Activated naive CD8-positive, alpha-beta T cell treated with anti-CD3 and anti-CD28 coated beads, Interleukin-2, amount 10 ng/mL, durations not matched to agents 7 days and 5 days (primary cell): ENCODE results near the gene RAB3GAP2. TPM values are rescaled to one million over a fixed set of nuclear protein-coding genes. Genes with fewer than 3 reads are reported as not detected.
"Not testable (repeated sequence)": the region's sequence is repeated elsewhere in the genome, so short reads cannot be mapped to it uniquely, and the experiment has no call there.

ENCODE experiments used
- ATAC-seq: fragments of 150-1000 bp; cut with Tn5 transposase; one replicate; pipeline ENCODE4 v1.10.0; 2021; ENCODE audit warnings: low read depth, moderate library complexity
- POLR2A ChIA-PET: fragments of 350-600 bp; sonication (Branson Sonifier 250); formaldehyde crosslinking; loops from one replicate; lab custom pipeline; 2021; ENCODE audit warnings: antibody characterized with exemption; lab: Charles Lee
- DNase-seq: peaks from one replicate; pipeline ENCODE4 v3.0.0; 2021
- H3K27ac Mint-ChIP-seq: one replicate; pipeline ENCODE4 v1.8.0; 2022; ENCODE audit warnings: mild to moderate bottlenecking, mixed read lengths
- H3K27me3 Mint-ChIP-seq: one replicate; pipeline ENCODE4 v1.8.0; 2022; ENCODE audit warnings: mild to moderate bottlenecking, moderate library complexity, mixed read lengths
- H3K36me3 Mint-ChIP-seq: one replicate; pipeline ENCODE4 v1.8.0; 2021; ENCODE audit warnings: mild to moderate bottlenecking, mixed read lengths
- H3K4me1 Mint-ChIP-seq: one replicate; pipeline ENCODE4 v1.8.0; 2021; ENCODE audit warnings: mixed read lengths
- H3K4me3 Mint-ChIP-seq: one replicate; pipeline ENCODE4 v1.8.0; 2022; ENCODE audit warnings: mild to moderate bottlenecking, moderate library complexity, mixed read lengths
- H3K9me3 Mint-ChIP-seq: one replicate; pipeline ENCODE4 v1.8.0; 2021; ENCODE audit warnings: mixed read lengths
- total RNA-seq, 2 experiments: library from RNA; stranded (reverse); gene quantifications; one replicate each; pipeline ENCODE4 v1.2.3, GENCODE V29; 2021

RAB3GAP2 gene
- total RNA-seq, 2 experiments from 2014 or later, result 48.9 to 49.6 TPM

DNA sequence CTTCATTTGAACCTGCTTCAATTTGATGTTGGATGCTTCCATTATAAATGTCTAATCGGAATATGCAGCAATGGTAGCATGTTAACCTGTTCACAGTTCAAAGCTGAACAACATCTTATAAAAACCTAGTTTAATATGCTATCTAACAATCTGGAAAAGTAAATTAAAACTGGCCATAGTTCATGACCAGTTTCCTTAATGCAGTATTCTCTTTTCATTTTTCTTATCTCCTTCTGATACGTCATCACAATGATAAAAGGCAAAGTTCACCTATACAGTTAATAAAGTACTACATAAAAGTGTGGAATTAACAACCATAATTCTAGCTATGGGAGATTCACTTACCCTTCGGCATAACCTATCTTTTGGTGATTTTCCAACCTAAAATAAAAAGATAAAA, 113.2 kb downstream of the RAB3GAP2 start:
- POLR2A ChIA-PET, result no interaction called here
- Mint-ChIP-seq H3K4me3 (no peak overlapping the region), H3K27me3 (no peaks in the 10 kb centered on the region), H3K36me3 (peaks cover 41% of the 10 kb centered on the region), H3K9me3 (no peaks in the 10 kb centered on the region), H3K4me1 (peaks cover 24% of the 10 kb centered on the region), H3K27ac (no peak overlapping the region)
- no peak for DNase-seq
- ATAC-seq, result no peak

DNA sequence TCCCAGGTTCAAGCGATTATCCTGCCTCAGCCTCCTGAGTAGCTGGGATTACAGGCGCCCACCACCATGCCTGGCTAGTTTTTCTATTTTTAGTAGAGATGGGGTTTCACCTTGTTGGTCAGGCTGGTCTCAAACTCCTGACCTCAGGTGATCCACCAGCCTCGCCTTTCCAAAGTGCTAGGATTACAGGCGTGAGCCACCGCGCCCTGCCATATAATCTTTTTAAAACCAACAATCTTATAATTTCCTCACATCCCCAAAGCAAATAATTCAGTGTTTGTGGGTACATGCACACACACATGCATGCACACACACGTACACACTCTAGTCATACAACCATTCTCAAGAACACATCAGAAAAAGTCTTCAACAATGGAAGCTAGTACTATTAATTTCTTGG, 113.7 kb downstream of the RAB3GAP2 start:
- peaks cover 41% of the 10 kb centered on the region for H3K36me3 Mint-ChIP-seq
- H3K27me3 Mint-ChIP-seq, DNase-seq, POLR2A ChIA-PET, ATAC-seq, H3K9me3 Mint-ChIP-seq, H3K4me3 Mint-ChIP-seq, H3K27ac Mint-ChIP-seq: not testable (repeated sequence)
- H3K4me1 Mint-ChIP-seq, result peaks cover 24% of the 10 kb centered on the region

DNA sequence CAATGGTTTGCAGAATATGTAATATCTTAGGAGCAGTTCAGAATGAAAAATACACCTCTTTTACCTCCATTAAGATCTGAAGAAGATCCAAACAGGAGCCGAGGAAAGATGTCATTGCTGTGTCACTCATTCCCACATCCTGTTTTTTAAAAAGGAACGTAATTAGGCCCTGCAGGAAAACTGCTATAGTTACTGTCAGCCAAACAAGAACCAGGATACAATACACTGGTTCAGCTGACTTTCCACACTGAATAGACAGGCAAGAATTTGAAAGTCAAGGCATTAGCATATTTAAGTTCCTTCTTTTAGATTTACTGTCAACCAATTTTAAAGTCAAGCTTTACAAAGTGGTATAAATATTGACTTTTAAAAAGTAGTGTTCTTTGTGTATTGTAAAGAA, 114.5 kb downstream of the RAB3GAP2 start:
- POLR2A ChIA-PET, result no interaction called here
- H3K4me1 Mint-ChIP-seq, result peaks cover 24% of the 10 kb centered on the region
- peaks cover 43% of the 10 kb centered on the region for H3K36me3 Mint-ChIP-seq
- no peak overlapping the region for H3K4me3 Mint-ChIP-seq
- no peaks in the 10 kb centered on the region for H3K27me3 Mint-ChIP-seq
- no peaks in the 10 kb centered on the region for H3K9me3 Mint-ChIP-seq
- no peak for ATAC-seq
- no peak for DNase-seq
- peak overlapping the region; percentile 45 for H3K27ac Mint-ChIP-seq

DNA sequence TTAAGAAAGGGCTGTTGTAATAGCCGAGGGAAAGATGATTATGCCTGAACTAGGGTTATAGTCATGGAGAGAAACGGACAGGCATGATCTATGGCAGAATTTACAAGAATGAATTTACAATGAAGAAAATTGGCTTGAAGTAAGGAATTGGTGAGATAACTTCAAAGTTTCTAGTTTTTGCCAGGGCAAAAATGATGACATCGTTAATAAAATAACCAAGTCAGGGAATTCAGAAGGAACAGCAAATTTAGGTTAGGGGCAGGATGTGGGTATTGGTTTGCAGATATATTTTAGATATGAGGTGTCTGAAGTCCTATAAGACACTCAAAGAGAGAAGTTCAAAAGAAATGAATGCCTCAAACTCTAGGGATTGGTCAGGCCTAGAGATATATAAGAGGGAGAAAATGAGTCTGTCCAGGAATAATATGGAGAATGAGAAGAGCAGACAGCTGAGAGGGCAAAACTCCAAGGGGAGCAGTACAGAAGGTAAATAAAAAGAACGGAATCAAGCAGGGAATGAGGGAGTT, 115.6 kb downstream of the RAB3GAP2 start:
- Mint-ChIP-seq H3K36me3 (peaks cover 43% of the 10 kb centered on the region), H3K27ac (peak overlapping the region; percentile 74), H3K27me3 (no peaks in the 10 kb centered on the region), H3K4me3 (peak overlapping the region; percentile 30), H3K4me1 (peaks cover 24% of the 10 kb centered on the region), H3K9me3 (no peaks in the 10 kb centered on the region)
- no peak for DNase-seq
- no peak for ATAC-seq
- POLR2A ChIA-PET, result no interaction called here

DNA sequence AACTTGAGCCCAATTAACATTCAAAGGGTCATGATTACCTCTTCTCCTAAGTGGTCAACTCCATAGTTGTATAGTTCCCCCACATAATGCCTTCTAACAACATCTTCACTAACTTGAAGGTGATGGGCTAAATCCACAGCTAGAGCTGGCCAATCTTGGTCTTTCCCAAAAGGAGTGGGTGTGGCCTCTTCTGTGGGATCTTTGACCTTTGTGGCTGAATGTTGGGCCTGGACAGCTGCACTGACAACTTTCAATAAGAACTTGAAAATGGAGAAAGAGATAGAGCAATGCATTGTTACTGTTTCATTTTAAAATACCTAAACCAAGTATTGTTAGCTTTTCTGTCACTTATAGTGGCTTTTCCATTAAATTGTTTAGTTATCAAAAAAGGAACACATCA, 119.1 kb downstream of the RAB3GAP2 start:
- ATAC-seq (no peak), DNase-seq (no peak)
- H3K9me3 Mint-ChIP-seq, result no peaks in the 10 kb centered on the region
- no peaks in the 10 kb centered on the region for H3K27me3 Mint-ChIP-seq
- no peak overlapping the region for H3K27ac Mint-ChIP-seq
- no peak overlapping the region for H3K4me3 Mint-ChIP-seq
- H3K4me1 Mint-ChIP-seq, result peaks cover 15% of the 10 kb centered on the region
- peaks cover 28% of the 10 kb centered on the region for H3K36me3 Mint-ChIP-seq
- POLR2A ChIA-PET, result no interaction called here

GRCh38 chr1:220151454-220151853, 120.8 kb downstream of the RAB3GAP2 start:
- H3K9me3 Mint-ChIP-seq, result no peaks in the 10 kb centered on the region
- ATAC-seq, result no peak
- no peak for DNase-seq
- POLR2A ChIA-PET, result no interaction called here
- no peak overlapping the region for H3K27ac Mint-ChIP-seq
- H3K27me3 Mint-ChIP-seq, result no peaks in the 10 kb centered on the region
- H3K4me1 Mint-ChIP-seq, result peaks cover 1% of the 10 kb centered on the region
- H3K36me3 Mint-ChIP-seq, result peaks cover 15% of the 10 kb centered on the region
- no peak overlapping the region for H3K4me3 Mint-ChIP-seq

DNA sequence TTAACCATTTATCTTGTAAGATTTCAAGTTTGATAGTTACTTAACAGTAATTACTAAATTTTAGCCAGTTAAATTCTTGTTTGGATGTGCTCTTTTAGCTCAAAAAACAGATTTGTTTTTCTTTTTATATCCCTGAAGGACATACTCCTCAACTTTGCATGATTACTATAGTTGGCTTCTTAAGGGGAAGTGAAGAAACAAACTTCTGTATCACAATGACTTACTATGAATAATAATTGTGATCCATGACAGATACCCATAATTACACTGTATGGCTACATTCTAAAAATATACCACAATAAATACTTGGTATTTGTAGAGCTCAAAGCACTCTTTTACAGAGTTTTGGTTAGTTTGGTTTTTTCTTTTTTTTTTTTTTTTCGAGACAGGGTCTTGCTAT, 122.5 kb downstream of the RAB3GAP2 start:
- H3K27me3 Mint-ChIP-seq, result no peaks in the 10 kb centered on the region
- DNase-seq (no peak), ATAC-seq (no peak)
- POLR2A ChIA-PET, result no interaction called here
- no peak overlapping the region for H3K27ac Mint-ChIP-seq
- H3K36me3 Mint-ChIP-seq, result peaks cover 22% of the 10 kb centered on the region
- no peak overlapping the region for H3K4me3 Mint-ChIP-seq
- no peaks in the 10 kb centered on the region for H3K9me3 Mint-ChIP-seq
- no peaks in the 10 kb centered on the region for H3K4me1 Mint-ChIP-seq

GRCh38 chr1:220144051-220144450, 128.2 kb downstream of the RAB3GAP2 start:
- DNase-seq, result no peak
- H3K4me3 Mint-ChIP-seq, result no peak overlapping the region
- H3K36me3 Mint-ChIP-seq, result peaks cover 36% of the 10 kb centered on the region
- H3K27me3 Mint-ChIP-seq, result no peaks in the 10 kb centered on the region
- POLR2A ChIA-PET, result no interaction called here
- no peaks in the 10 kb centered on the region for H3K4me1 Mint-ChIP-seq
- no peak for ATAC-seq
- no peaks in the 10 kb centered on the region for H3K9me3 Mint-ChIP-seq
- no peak overlapping the region for H3K27ac Mint-ChIP-seq

GRCh38 chr1:220139966-220140365, 132.3 kb downstream of the RAB3GAP2 start:
- Mint-ChIP-seq H3K4me1 (peaks cover 9% of the 10 kb centered on the region), H3K9me3 (no peaks in the 10 kb centered on the region), H3K27ac (no peak overlapping the region), H3K27me3 (no peaks in the 10 kb centered on the region), H3K4me3 (no peak overlapping the region), H3K36me3 (peaks cover 28% of the 10 kb centered on the region)
- no peak for ATAC-seq
- DNase-seq, result no peak
- POLR2A ChIA-PET, result no interaction called here

DNA sequence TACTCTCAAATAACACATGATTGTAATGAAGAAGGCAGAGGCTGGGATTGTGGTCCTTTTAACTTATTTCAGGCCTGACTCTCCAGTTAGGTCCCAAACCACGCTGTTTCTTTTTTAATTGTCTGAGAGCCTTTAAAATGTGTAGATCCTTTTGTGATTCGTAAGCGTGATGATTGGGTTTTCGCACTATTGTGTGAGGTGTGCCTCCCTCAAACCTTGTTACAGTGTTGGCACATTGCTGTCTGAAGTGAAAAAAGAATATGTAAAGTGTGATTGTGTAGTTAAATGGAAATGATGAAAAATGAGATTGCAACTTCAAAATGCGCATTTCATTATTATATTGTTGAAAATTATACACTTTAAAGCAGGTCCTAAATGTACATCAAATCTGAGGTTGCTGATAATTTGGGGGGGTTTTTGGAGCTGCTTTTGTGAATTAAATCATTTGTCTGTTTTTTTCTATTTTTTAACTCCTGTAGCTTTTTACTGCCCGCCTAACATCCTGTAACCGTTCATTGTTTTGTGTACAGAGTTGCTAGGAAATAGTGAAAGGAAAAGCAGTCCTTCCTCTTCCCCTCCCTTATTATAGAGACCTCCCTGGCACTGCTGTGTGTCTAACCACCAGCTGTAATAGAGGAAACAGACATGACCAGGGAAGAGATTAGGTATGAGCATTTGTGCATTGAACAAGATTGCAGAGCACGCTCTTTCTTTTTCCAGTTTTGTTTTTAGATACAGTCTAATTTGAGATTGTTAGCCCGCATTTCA, 135.1 kb downstream of the RAB3GAP2 start:
- H3K27me3 Mint-ChIP-seq, result no peaks in the 10 kb centered on the region
- H3K4me1 Mint-ChIP-seq, result peaks cover 9% of the 10 kb centered on the region
- ATAC-seq (peak; percentile 84), DNase-seq (no peak)
- POLR2A ChIA-PET, result no interaction called here
- no peaks in the 10 kb centered on the region for H3K9me3 Mint-ChIP-seq
- H3K4me3 Mint-ChIP-seq, result peak overlapping the region; percentile 29
- H3K36me3 Mint-ChIP-seq, result peaks cover 31% of the 10 kb centered on the region
- H3K27ac Mint-ChIP-seq, result peak overlapping the region; percentile 14

DNA sequence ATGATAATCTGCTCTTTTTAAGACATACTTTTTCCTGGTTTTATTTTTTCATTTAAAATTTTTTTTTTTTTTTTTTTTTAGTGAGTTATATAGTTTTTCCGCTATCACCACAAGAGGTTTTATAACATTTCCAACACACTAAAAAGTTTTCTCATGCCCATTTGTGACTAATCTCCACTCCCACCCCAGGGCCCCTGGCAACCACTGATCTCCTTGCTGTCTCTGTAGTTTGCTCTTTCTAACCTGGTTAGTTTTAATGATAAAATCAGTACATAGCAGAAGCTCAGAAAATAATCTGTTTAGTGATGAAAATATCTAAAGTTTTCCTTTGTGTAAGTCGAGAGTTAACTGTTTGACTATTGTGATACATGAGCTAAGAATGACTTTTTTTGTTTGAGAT, 136.5 kb downstream of the RAB3GAP2 start:
- H3K27ac Mint-ChIP-seq, result no peak overlapping the region
- POLR2A ChIA-PET, result no interaction called here
- no peak overlapping the region for H3K4me3 Mint-ChIP-seq
- H3K9me3 Mint-ChIP-seq, result no peaks in the 10 kb centered on the region
- peaks cover 26% of the 10 kb centered on the region for H3K36me3 Mint-ChIP-seq
- H3K4me1 Mint-ChIP-seq, result peaks cover 9% of the 10 kb centered on the region
- no peaks in the 10 kb centered on the region for H3K27me3 Mint-ChIP-seq
- no peak for ATAC-seq
- no peak for DNase-seq

DNA sequence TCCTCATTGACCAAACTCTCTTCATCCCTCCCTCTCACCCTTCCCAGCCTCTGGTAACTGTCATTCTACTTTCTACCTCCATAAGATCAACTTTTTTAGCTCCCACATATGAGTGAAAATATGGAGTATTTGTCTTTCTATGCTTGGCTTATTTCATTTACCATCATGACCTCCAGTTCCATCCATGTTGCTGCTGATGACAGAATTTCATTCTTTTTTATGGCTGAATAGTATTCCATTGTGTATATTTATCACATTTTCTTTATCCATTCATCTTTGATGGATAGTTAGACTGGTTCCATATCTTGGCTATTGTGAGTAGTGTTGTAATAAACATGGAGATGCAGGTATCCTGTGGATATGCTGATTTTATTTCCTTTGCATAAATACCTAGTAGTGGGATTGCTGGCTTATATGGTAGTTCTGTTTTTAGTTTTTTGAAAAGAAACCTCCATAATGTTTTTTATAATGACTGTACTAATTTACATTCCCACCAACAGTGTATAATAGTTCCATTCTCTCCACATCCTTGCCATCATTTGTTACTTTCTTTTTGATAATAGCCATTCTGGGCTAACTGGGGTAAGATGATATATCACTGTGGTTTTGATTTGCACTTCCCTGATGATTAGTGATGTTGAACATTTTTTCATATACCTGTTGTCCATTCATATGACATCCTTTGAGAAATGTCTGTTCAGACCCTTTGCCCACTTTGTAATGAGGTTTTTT, 142.6 kb downstream of the RAB3GAP2 start:
- H3K36me3 Mint-ChIP-seq, result peaks cover 38% of the 10 kb centered on the region
- H3K27me3 Mint-ChIP-seq, result no peaks in the 10 kb centered on the region
- DNase-seq, result no peak
- no peak overlapping the region for H3K4me3 Mint-ChIP-seq
- peaks cover 3% of the 10 kb centered on the region for H3K9me3 Mint-ChIP-seq
- POLR2A ChIA-PET, result no interaction called here
- no peak overlapping the region for H3K27ac Mint-ChIP-seq
- peaks cover 2% of the 10 kb centered on the region for H3K4me1 Mint-ChIP-seq
- ATAC-seq, result no peak

GRCh38 chr1:220127076-220127475, 145.2 kb downstream of the RAB3GAP2 start:
- H3K9me3 Mint-ChIP-seq, result peaks cover 3% of the 10 kb centered on the region
- H3K36me3 Mint-ChIP-seq, result peaks cover 26% of the 10 kb centered on the region
- DNase-seq (no peak), ATAC-seq (no peak)
- POLR2A ChIA-PET, result no interaction called here
- H3K4me1 Mint-ChIP-seq, result peaks cover 7% of the 10 kb centered on the region
- H3K27ac Mint-ChIP-seq, result no peak overlapping the region
- no peaks in the 10 kb centered on the region for H3K27me3 Mint-ChIP-seq
- no peak overlapping the region for H3K4me3 Mint-ChIP-seq

DNA sequence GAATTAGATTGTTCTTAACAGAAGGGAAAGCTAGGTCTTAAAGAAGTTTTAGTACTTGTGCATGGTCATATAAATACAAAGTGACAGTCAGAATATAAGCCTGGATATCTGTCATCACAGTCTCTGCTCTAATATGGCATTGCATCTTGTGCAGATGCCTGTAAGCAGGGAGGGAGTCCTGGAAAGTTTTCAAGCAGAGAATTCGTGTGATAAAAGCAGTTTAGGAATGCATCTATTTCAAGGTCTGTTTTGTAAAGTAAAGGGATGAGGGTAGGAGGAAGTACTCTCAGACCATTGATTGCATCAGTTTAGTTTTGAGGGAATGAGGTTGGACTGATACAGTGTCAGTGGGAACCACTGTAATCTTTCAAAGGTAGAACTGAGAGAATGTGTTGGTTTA, 147.7 kb downstream of the RAB3GAP2 start:
- H3K36me3 Mint-ChIP-seq, result peaks cover 16% of the 10 kb centered on the region
- ATAC-seq, result no peak
- no peaks in the 10 kb centered on the region for H3K27me3 Mint-ChIP-seq
- DNase-seq, result no peak
- H3K4me1 Mint-ChIP-seq, result peaks cover 10% of the 10 kb centered on the region
- no peak overlapping the region for H3K4me3 Mint-ChIP-seq
- POLR2A ChIA-PET, result no interaction called here
- peak overlapping the region; percentile 18 for H3K27ac Mint-ChIP-seq
- H3K9me3 Mint-ChIP-seq, result peaks cover 3% of the 10 kb centered on the region
